Measurements from ENCODE around the gene DELE1.

DNA sequence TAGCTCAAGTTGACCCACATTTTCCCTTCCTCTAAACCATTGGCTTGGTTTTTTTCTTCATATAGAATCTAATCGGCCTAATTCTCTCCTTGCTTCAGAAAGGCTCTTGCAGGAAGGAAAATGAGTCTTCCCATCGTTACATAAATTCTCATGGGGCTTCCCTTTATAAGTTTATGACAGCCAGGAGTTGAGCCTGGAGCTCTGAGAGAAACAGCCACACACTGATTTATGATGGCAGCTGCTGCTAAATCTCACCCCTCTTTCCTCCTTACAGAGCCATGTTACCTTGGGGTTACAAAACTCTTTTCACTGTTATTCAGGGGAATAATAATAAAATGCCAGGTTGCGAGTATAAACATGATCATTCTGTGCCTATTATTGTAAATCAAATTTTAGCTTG is 40.0 kb downstream of the DELE1 start:
- TF ChIP-seq, protein P1, sequence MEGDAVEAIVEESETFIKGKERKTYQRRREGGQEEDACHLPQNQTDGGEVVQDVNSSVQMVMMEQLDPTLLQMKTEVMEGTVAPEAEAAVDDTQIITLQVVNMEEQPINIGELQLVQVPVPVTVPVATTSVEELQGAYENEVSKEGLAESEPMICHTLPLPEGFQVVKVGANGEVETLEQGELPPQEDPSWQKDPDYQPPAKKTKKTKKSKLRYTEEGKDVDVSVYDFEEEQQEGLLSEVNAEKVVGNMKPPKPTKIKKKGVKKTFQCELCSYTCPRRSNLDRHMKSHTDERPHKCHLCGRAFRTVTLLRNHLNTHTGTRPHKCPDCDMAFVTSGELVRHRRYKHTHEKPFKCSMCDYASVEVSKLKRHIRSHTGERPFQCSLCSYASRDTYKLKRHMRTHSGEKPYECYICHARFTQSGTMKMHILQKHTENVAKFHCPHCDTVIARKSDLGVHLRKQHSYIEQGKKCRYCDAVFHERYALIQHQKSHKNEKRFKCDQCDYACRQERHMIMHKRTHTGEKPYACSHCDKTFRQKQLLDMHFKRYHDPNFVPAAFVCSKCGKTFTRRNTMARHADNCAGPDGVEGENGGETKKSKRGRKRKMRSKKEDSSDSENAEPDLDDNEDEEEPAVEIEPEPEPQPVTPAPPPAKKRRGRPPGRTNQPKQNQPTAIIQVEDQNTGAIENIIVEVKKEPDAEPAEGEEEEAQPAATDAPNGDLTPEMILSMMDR (IDR thresholded peaks at IDR 0.05) = no peak
- TF ChIP-seq POLR2A (IDR thresholded peaks at IDR 0.05) = no peak
